HepG2 (cell line): ENCODE data around the gene USP10. TPM values are rescaled to one million over a fixed set of nuclear protein-coding genes. Genes with fewer than 3 reads are reported as not detected.

Experiments used
- ATAC-seq: fragments of 200-7000 bp; cut with Tn5 transposase; 3 replicates; pipeline ENCODE4 v1.9.1; 2020; ENCODE audit warnings: mild to moderate bottlenecking, moderate library complexity
- BruUV-seq: library from RNA; stranded (reverse); fragments of 400-500 nt; replicated peaks from 2 replicates; lab custom pipeline; 2021; lab: Mats Ljungman, UMichigan
- CTCF ChIA-PET: fragments of 300-600 bp; formaldehyde crosslinking; extraction: SDS; loops from one replicate; lab custom pipeline; 2021; ENCODE audit warnings: low total read pairs, inconsistent platforms, low intra/inter-chr PET ratio; lab: Yijun Ruan, JAX
- POLR2A ChIA-PET: fragments of 350-600 bp; sonication (Branson Sonifier 250); formaldehyde crosslinking; loops from one replicate; lab custom pipeline; 2020; ENCODE audit warnings: antibody characterized with exemption, inconsistent platforms; lab: Yijun Ruan, JAX
- DNase-seq: peaks from one replicate; pipeline ENCODE4 v3.0.0-alpha.2; 2015; ENCODE audit warnings: low spot score
- FAIRE-seq: peaks from 3 replicates; lab custom pipeline; 2011; peaks lifted over from hg19 to GRCh38; lab: Jason Lieb, UNC
- H2AFZ ChIP-seq: one replicate; pipeline ENCODE4 v1.6.1; 2011; ENCODE audit warnings: low read length, inconsistent platforms
- H3K27ac ChIP-seq: fragments of 300-600 bp; 3 replicates; pipeline ENCODE4 v1.8.0; 2011; ENCODE audit warnings: mixed run types, mild to moderate bottlenecking, mixed read lengths, low read length, inconsistent platforms; ENCODE audit not compliant: insufficient read depth; ENCODE audit errors: extremely low read length
- H3K27me3 ChIP-seq, 2 experiments: fragments of 200-600 bp in 1 of 2; 2 replicates in 1 of 2; 3 replicates in 1 of 2; pipeline versions ENCODE4 v1.6.0 to v1.8.0; 2011; ENCODE audit warnings: low read length in 2 of 2, mild to moderate bottlenecking in 2 of 2, moderate library complexity in 2 of 2, inconsistent platforms in 1 of 2; ENCODE audit not compliant: insufficient read depth in 2 of 2, control insufficient read depth in 1 of 2
- H3K36me3 ChIP-seq, 2 experiments: fragments of 200-600 bp in 1 of 2; replicated peaks in 1 of 2; 2 replicates in 1 of 2; 3 replicates in 1 of 2; pipeline versions ENCODE4 v1.5.1 to v1.8.0; 2011; ENCODE audit warnings: low read length in 2 of 2, inconsistent platforms in 1 of 2; ENCODE audit not compliant: insufficient read depth in 2 of 2, control insufficient read depth in 1 of 2
- H3K4me1 ChIP-seq: 2 replicates; pipeline ENCODE4 v1.5.1; 2012; ENCODE audit warnings: low read length, inconsistent platforms; ENCODE audit not compliant: insufficient read depth
- H3K4me2 ChIP-seq: 2 replicates; pipeline ENCODE4 v1.6.0; 2011; ENCODE audit warnings: low read depth, low read length, inconsistent platforms
- H3K4me3 ChIP-seq, 3 experiments: fragments of 200-600 bp in 1 of 3; sonication (generic), shearing (Covaris generic) in 1 of 3; replicated peaks in 1 of 3; 2 replicates each; pipeline ENCODE4 v1.5.1; 2011 to 2016; ENCODE audit warnings: low read length in 3 of 3, inconsistent platforms in 2 of 3, low read depth in 2 of 3, mild to moderate bottlenecking in 2 of 3, control low read depth in 1 of 3, mixed read lengths in 1 of 3; ENCODE audit not compliant: insufficient read depth in 1 of 3
- H3K79me2 ChIP-seq: one replicate; pipeline ENCODE4 v1.6.1; 2011; ENCODE audit warnings: low read length, inconsistent platforms; ENCODE audit not compliant: insufficient read depth
- H3K9ac ChIP-seq: 2 replicates; pipeline ENCODE4 v1.6.0; 2011; ENCODE audit warnings: mild to moderate bottlenecking, low read depth, low read length, inconsistent platforms; ENCODE audit not compliant: insufficient read depth
- H3K9me3 ChIP-seq: 2 replicates; pipeline ENCODE4 v1.5.1; 2012; ENCODE audit warnings: mild to moderate bottlenecking, low read length
- H4K20me1 ChIP-seq: 2 replicates; pipeline ENCODE4 v1.6.0; 2011; ENCODE audit warnings: inconsistent platforms, mild to moderate bottlenecking, low read length, moderate library complexity; ENCODE audit not compliant: insufficient read depth
- ARNT ChIP-seq: fragments of 450-650 bp; IDR thresholded peaks from 2 replicates; pipeline ENCODE4 v1.6.1; 2017
- BRCA1 ChIP-seq: sonication (generic); formaldehyde crosslinking; IDR thresholded peaks from 2 replicates; pipeline ENCODE4 v1.4.0; 2020; ENCODE audit warnings: missing genetic modification reagents
- CCAR2 ChIP-seq: fragments of 200-400 bp; formaldehyde crosslinking; optimal IDR thresholded peaks from 2 replicates; pipeline ENCODE3; 2018; ENCODE audit warnings: low read depth, mild to moderate bottlenecking, low read length, moderate library complexity
- CEBPG ChIP-seq: IDR thresholded peaks from 2 replicates; pipeline ENCODE4 v1.6.1; 2016
- CHCHD3 ChIP-seq: sonication (generic); formaldehyde crosslinking; IDR thresholded peaks from 2 replicates; pipeline ENCODE4 v1.8.0; 2022; ENCODE audit warnings: mild to moderate bottlenecking, missing genetic modification reagents, moderate library complexity
- ELF1 ChIP-seq: sonication (generic); formaldehyde crosslinking; IDR thresholded peaks from 2 replicates; pipeline ENCODE4 v1.4.0; 2020; ENCODE audit warnings: missing genetic modification reagents
- FOXC1 ChIP-seq: sonication (generic); formaldehyde crosslinking; IDR thresholded peaks from 2 replicates; pipeline ENCODE4 v1.8.0; 2022; ENCODE audit warnings: mild to moderate bottlenecking, missing genetic modification reagents, borderline replicate concordance
- GABPB1 ChIP-seq: IDR thresholded peaks from 2 replicates; pipeline ENCODE4 v1.6.1; 2016; ENCODE audit warnings: mild to moderate bottlenecking, missing genetic modification reagents, moderate library complexity, missing compliant biosample characterization
- HIVEP1 ChIP-seq: sonication (generic); formaldehyde crosslinking; IDR thresholded peaks from 2 replicates; pipeline ENCODE4 v1.4.0; 2020; ENCODE audit warnings: mild to moderate bottlenecking, missing genetic modification reagents
- IRF2 ChIP-seq: IDR thresholded peaks from 2 replicates; pipeline ENCODE4 v1.6.1; 2018; ENCODE audit warnings: missing genetic modification reagents, missing compliant biosample characterization
- NCOA2 ChIP-seq: sonication (generic); formaldehyde crosslinking; IDR thresholded peaks from 2 replicates; pipeline ENCODE4 v1.8.0; 2022; ENCODE audit warnings: inconsistent platforms
- NFATC3 ChIP-seq: sonication (generic); formaldehyde crosslinking; IDR thresholded peaks from 2 replicates; pipeline ENCODE4 v1.5.1; 2020; ENCODE audit warnings: mild to moderate bottlenecking, missing genetic modification reagents
- NR0B2 ChIP-seq: sonication (generic); formaldehyde crosslinking; IDR thresholded peaks from 2 replicates; pipeline ENCODE4 v1.4.0; 2020; ENCODE audit warnings: mild to moderate bottlenecking, missing genetic modification reagents
- PHF21A ChIP-seq: sonication (generic); formaldehyde crosslinking; IDR thresholded peaks from 2 replicates; pipeline ENCODE4 v1.5.0; 2020; ENCODE audit warnings: mild to moderate bottlenecking, missing genetic modification reagents
- RARG ChIP-seq: sonication (generic); formaldehyde crosslinking; IDR thresholded peaks from 2 replicates; pipeline ENCODE4 v1.4.0; 2020; ENCODE audit warnings: low read depth, mild to moderate bottlenecking, missing genetic modification reagents
- SALL1 ChIP-seq: sonication (generic); formaldehyde crosslinking; IDR thresholded peaks from 2 replicates; pipeline ENCODE4 v1.8.0; 2022; ENCODE audit warnings: mild to moderate bottlenecking, missing genetic modification reagents
- ZKSCAN5 ChIP-seq: sonication (generic); formaldehyde crosslinking; IDR thresholded peaks from 2 replicates; pipeline ENCODE4 v1.5.1; 2020; ENCODE audit warnings: mild to moderate bottlenecking, missing genetic modification reagents
- ZMYM3 ChIP-seq: sonication (generic); formaldehyde crosslinking; IDR thresholded peaks from 2 replicates; pipeline ENCODE4 v1.5.1; 2020; ENCODE audit warnings: mild to moderate bottlenecking, missing genetic modification reagents
- ZNF3 ChIP-seq: IDR thresholded peaks from 2 replicates; pipeline ENCODE4 v1.7.0; 2017; ENCODE audit warnings: inconsistent platforms
- ZNF335 ChIP-seq: sonication (generic); formaldehyde crosslinking; IDR thresholded peaks from 2 replicates; pipeline ENCODE4 v1.4.0; 2020; ENCODE audit warnings: missing genetic modification reagents
- ZNF670 ChIP-seq: sonication (generic); formaldehyde crosslinking; IDR thresholded peaks from 2 replicates; pipeline ENCODE4 v1.8.0; 2022; ENCODE audit warnings: mild to moderate bottlenecking, missing genetic modification reagents, borderline replicate concordance
- ZSCAN20 ChIP-seq: sonication (generic); formaldehyde crosslinking; IDR thresholded peaks from 2 replicates; pipeline ENCODE4 v1.4.0; 2020; ENCODE audit warnings: missing genetic modification reagents, mild to moderate bottlenecking, borderline replicate concordance
- WGBS: methylation state at CpG from one replicate; pipeline ENCODE4 v1.1.6; 2017; ENCODE audit warnings: low lambda C conversion rate; 5-methylcytosine and 5-hydroxymethylcytosine counted together
- in situ Hi-C: cut with HindIII; loops from 2 replicates; pipeline ENCODE4 v1.10.0; 2017; ENCODE audit warnings: low pct_unique_long_range_greater_than_20kb; ENCODE audit not compliant: extremely low pct_ligation_motif_present
- intact Hi-C: fragments of 100-400 bp; cut with micrococcal nuclease; formaldehyde crosslinking; loops from one replicate; pipeline ENCODE4 v1.10.0; 2022; ENCODE audit not compliant: unreplicated experiment
- polyA plus RNA-seq, 8 experiments: library from polyadenylated mRNA; depleted of rRNA in 3 of 8; stranded (reverse) in 7 of 8; unstranded in 1 of 8; fragments of >200 nt; fragmentation: Illumina TruSeq in 4 of 8; extraction: Trizol in 4 of 8; gene quantifications; 2 replicates each; pipeline versions ENCODE4 v1.2.1 to v1.2.3, GENCODE V29; 2011 to 2016; ENCODE audit warnings: low read depth in 4 of 8, missing spikeins in 1 of 8, mixed read lengths in 1 of 8; ENCODE audit not compliant: insufficient read depth in 1 of 8
- total RNA-seq, 5 experiments: library from RNA; depleted of rRNA; stranded (reverse); fragments of >200 nt; fragmentation: Illumina TruSeq; extraction: Trizol; gene quantifications; 2 replicates each; pipeline ENCODE4 v1.2.3, GENCODE V29; 2016; ENCODE audit warnings: low read depth in 1 of 5
- TF ChIP-seq, protein P1 (sequence below): sonication (generic); formaldehyde crosslinking; IDR thresholded peaks from 2 replicates; pipeline ENCODE4 v1.9.0; 2022; ENCODE audit warnings: low read depth, missing genetic modification reagents

USP10 gene
- total and polyA plus RNA-seq, 2 of the 13 experiments (the other 11 are each of a cell fraction or from before 2014, with no cell fraction given) = 79.1 to 122 TPM

DNA sequence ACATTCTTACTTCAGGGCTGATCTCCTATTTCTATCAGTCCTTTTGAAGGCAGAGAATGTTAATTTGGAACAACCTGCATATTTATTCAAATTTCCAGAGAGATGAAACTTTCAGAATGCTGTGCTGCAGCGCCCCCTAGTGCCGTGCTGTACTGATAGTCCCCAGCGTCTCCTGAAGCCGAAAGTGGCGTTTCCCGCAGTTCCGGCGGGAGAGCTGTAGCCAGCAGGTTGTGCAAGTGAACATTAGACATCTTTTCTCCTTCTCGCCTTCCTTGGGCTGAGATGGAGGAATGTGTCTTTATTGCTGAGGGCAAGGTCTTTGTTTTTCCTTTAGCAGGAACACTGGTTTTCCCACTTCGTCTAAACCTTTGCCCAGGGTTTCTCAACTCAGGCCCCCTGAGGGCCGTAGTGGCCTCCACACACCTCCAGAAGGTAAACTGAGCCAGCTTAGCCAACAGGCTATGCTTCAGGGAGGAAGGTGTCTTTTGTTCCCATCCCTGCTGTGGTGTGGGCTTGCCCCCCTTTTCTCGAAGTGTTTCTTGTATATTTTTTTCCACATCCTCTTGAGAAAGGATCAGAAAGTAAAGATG is 26.4 kb downstream of the USP10 start:
- Histone ChIP-seq H2AFZ (no peak overlapping the region), H4K20me1 (peaks cover 94% of the 10 kb centered on the region), H3K4me2 (peak overlapping the region; percentile 92), H3K27ac (peak overlapping the region; percentile 45), H3K4me1 (peaks cover 93% of the 10 kb centered on the region), H3K27me3 (no peaks in the 10 kb centered on the region), H3K4me3 (peak overlapping the region; percentile 37 to 69 (median 46)), H3K9me3 (no peaks in the 10 kb centered on the region), H3K36me3 (peaks cover 0 to 5% of the 10 kb centered on the region in 2 experiments; a peak in 1 of 5 replicates), H3K9ac (peak overlapping the region; percentile 50; the same call in 1 of the 2 replicates), H3K79me2 (peaks cover 97% of the 10 kb centered on the region)
- peak; percentile 70 for DNase-seq
- in situ Hi-C loops (loop anchor here (5.0 to 10.0 kb wide), 3 partner anchors 54 to 211 kb away; no protein-coding TSS in a partner anchor), intact Hi-C loops (loop anchor here (1.0 to 5.0 kb wide), 3 partner anchors 54 to 214 kb away; no protein-coding TSS in a partner anchor)
- no TSS peak for BruUV-seq
- ChIA-PET CTCF (interaction anchor here (1.3 to 5.1 kb wide), 5 partner anchors 12 to 215 kb away, joined by 3 to 69 read pairs (median 10); no protein-coding TSS in a partner anchor), POLR2A (interaction anchor here (1.0 to 2.8 kb wide), 8 partner anchors 14 to 54 kb away, joined by 3 to 9 read pairs (median 4); no protein-coding TSS in a partner anchor)
- FAIRE-seq = peak; percentile 40
- WGBS = 3% methylated on average over 12 of the region's 12 CpGs
- ATAC-seq = peak; percentile 91
- TF ChIP-seq CHCHD3 (no peak), SALL1 (CRISPR knock-in tag) (peak; percentile 9; the same call in 1 of the 2 replicates), NR0B2 (CRISPR knock-in tag) (no peak), GABPB1 (peak; percentile 17; the same call in 1 of the 2 replicates), ZNF335 (CRISPR knock-in tag) (peak; percentile 22; the same call in 1 of the 2 replicates), HIVEP1 (CRISPR knock-in tag) (no peak), ELF1 (CRISPR knock-in tag) (peak; percentile 46; the same call in 1 of the 2 replicates), CCAR2 (no peak), NCOA2 (0 out of 2 replicates have a peak, but pooled peaks have one; percentile 26), ZNF3 (CRISPR knock-in tag) (no peak), ZNF670 (CRISPR knock-in tag) (peak; percentile 45; the same call in 1 of the 2 replicates), RARG (CRISPR knock-in tag) (no peak), IRF2 (CRISPR knock-in tag) (peak; percentile 35; the same call in 1 of the 2 replicates), ZKSCAN5 (CRISPR knock-in tag) (no peak), ARNT (no peak), PHF21A (peak; percentile 20; the same call in 1 of the 2 replicates), ZMYM3 (no peak), NFATC3 (CRISPR knock-in tag) (no peak), BRCA1 (CRISPR knock-in tag) (no peak), FOXC1 (CRISPR knock-in tag) (peak; percentile 81; the same call in 1 of the 2 replicates), ZSCAN20 (CRISPR knock-in tag) (peak; percentile 54), CEBPG (CRISPR knock-in tag) (peak; percentile 63; the same call in 1 of the 2 replicates)
- TF ChIP-seq, protein P1, sequence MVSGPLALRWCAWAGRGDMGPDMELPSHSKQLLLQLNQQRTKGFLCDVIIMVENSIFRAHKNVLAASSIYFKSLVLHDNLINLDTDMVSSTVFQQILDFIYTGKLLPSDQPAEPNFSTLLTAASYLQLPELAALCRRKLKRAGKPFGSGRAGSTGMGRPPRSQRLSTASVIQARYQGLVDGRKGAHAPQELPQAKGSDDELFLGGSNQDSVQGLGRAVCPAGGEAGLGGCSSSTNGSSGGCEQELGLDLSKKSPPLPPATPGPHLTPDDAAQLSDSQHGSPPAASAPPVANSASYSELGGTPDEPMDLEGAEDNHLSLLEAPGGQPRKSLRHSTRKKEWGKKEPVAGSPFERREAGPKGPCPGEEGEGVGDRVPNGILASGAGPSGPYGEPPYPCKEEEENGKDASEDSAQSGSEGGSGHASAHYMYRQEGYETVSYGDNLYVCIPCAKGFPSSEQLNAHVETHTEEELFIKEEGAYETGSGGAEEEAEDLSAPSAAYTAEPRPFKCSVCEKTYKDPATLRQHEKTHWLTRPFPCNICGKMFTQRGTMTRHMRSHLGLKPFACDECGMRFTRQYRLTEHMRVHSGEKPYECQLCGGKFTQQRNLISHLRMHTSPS (CRISPR knock-in tag) = no peak
